Activated CD4-positive, alpha-beta T cell treated with anti-CD3 and anti-CD28 coated beads for 48 hours (primary cell): ENCODE measurements around the gene TMEM87A.
A peak's percentile ranks its signal among the peaks of the same experiment; 100 is the strongest.

Experiments
- DNase-seq: peaks from one replicate; pipeline ENCODE4 v3.0.0-alpha.2; 2020

TMEM87A gene

DNA sequence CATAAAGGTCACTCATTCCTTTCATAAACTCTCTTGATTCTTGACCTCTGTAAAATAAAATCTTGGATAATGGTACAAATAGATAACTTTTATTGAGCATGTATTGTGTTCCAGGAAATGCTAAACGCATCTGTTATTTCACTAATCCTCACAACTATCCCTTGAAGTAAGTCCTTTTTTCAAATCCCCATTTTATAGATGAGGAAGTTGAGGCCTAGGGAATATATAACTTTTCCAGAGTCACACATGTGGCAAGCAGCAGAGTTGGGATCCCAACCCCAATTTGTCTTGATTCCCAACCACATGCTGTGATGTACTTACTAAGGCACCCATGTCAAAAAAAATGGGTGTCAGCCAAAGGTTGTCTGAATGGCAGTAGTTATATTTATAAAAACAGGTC is 71.4 kb downstream of the TMEM87A start:
- DNase-seq, result no peak

DNA sequence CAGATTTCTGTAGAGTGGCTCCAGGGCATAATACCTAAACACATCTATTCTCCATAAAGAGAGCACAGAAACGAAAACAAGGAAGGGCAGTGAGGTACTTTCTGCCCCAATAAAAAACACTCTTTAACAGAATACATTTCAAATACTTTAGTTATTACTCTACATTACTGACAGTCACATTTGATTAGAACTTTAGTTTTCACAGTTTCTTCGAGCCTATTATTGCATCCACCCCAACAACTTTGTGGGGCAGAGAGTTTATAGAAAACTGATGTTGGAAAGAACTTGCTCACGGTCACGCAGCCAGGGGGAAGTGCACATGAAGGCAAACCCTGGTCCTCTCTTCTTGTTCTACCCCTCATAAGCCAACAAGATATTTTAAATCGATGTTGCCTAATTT is 74.1 kb downstream of the TMEM87A start:
- DNase-seq, result no peak

DNA sequence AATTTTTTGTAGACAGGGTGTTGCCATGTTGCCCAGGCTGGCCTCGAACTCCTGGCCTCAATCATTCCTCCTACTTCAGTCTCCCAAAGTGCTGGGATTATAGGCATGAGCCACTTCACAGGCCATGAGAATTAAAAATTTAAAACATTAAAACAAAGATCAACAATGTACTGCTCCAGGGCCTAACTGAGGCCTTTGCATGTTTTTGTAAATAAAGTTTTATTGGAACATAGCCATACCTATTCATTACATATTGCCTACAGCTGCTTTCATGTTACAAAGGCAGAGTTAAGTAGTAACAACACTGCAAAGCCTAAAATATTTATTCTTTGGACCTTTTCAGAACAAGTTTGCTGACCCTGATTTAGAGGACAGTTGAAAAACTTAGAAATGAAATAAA is 74.7 kb downstream of the TMEM87A start:
- DNase-seq, result no peak

DNA sequence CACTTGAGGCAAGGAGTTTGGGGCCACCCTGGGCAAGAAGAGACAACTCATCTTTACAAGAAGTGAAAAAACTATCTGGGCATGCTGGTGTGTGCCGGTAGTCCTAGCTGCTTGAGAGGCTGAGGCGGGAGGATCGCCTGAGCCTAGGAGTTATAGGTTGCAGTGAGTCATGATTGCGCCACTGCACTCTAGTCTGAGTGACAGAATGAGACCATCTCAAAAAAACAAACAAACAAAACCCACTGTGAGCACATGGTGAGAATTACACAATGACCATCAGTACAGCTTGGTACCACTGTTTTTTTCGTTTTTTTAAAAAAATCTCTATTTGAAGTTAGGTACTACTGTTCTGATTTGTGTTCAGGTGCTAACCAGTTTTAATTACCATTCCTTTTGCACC is 78.7 kb downstream of the TMEM87A start:
- peak; percentile 49 for DNase-seq

DNA sequence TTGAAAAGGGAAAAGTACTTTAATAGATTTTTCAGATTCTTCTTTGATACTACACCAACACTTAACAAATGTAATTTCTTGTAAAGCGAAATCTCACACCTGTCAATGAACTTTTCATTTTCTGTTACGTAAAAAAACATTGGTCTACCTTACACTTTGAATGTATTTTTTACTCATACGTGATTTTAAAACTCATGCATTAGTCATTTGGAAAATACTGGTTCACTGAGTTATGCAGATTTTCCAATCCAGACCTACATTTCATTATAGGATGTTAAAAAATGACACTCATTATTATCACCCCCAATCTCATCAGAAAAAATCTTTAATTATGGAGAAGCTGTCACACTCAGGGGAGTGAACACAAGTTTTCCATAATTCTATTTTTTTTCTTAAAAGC is 79.8 kb downstream of the TMEM87A start:
- no peak for DNase-seq

DNA sequence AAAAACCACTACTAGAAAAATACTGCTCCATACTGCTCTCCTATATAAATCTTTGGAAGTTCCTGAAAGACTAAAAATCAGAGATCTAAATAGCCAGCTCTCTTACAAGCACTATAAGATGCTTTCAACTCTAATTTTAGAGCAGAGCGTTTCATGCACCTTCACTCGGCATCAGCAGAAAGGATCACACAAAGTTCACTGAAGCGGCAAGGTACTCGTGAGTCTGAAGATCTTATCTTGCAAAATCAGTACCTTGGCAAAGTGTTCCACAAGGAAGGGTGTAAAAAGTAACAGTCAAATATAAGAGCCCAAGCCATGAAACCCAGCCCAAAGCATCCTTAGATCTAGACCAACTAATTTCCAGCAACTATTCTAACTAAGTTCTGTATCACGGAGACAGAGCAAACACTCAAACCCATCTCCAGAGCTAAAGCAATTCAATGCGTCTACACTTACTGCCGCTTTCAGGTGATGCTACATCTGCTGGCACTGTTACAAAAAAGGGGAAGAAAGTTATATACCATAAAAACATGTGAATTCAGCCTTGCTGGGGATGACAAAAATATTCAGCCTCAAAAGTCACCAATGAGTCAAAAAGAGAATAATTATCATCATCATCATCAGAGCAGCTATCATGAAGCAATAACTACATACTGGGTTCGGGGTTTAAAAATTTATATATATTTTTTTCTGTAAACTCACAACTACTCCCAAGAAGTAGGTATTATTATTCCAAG is 81.5 kb downstream of the TMEM87A start:
- no peak for DNase-seq

DNA sequence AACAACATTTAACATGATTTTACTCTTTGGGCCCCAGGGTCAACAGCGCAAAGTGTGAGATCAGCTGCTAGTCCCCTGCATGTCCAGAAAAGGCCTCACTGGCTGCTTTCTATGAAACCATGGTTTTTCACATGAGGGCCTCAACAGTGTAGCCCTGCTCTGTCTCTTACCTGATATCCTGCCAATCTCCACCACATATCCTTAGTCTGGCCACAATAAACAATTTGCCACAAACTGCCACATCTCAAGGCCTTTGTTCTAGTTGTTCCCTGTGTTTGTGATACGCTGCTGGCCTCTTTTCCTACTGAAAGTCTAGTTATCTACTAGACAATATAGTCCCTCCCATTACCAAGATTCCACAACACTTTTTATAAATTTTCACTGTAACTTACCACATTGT is 82.9 kb downstream of the TMEM87A start:
- DNase-seq, result no peak

DNA sequence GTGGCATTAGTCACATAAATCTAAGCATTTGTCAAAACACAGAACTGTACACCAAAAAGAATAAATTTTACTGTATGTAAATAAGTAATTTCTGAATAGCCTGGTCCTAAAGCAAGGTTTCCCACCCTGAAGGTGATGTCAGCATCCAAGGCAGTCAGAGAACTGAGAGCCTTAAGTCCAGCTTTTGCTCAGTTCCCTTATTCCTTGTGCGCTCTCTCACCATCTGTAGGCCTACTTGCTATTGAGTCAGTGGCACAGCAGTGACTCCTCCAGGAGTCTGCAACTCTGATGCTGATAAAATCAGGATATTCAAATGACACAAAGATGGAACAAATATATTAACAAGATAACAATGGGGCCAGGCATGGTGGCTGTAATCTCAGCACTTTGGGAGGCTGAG is 87.4 kb downstream of the TMEM87A start:
- no peak for DNase-seq

DNA sequence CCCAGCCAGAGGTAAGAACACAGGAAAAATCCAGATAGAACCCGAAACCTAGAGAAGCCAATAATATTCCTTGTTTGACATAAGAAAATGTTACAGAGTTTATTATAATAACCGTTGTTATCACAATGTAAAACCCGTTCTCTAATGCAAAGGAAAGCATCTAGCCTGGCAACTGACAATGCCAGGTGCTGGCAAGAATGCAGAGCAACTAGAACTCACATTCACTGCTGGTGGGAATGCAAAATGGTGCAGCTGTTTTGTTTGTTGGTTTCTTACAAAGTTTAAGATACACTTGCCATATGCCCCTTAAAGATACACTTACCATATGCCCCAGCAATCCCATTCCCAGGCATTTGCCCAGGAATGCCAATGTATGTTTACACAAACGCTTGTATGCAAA is 88.5 kb downstream of the TMEM87A start:
- DNase-seq, result no peak

DNA sequence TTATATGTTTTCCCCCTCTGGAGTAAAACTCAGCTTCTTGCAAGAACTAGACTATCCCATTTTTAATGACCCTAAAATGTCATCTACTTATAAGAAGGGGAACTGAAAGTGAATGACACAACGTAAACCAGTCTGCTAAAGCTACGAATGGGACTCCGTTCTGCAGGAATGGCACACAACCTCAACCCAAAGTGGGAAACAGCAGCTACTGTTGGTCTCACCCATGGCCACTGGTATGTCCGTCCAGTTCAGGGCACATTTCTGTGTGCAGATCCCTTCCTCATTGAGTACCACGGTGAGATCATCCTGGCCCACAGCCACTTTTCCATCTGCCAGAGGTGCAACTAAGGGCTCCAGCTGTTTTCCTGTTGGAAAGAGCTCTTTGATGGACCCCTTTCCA is 88.9 kb downstream of the TMEM87A start:
- no peak for DNase-seq

DNA sequence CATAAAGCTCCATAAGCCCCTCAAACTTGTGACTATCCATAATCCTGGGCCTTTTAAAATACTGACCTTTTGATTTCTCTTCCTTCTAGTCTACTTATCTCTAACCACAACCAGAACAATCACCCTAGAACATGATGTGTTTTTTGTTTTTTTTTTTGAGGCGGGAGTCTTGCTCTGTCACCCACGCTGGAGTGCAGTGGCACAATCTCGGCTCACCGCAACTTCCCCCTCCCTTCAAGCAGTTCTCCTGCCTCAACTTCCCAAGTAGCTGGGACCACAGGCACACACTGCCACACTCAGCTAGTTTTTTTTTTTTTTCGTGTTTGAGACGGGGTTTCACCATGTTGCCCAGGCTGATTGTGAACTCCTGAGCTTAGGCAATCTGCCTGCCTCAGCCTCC is 90.3 kb downstream of the TMEM87A start:
- DNase-seq, result no peak

DNA sequence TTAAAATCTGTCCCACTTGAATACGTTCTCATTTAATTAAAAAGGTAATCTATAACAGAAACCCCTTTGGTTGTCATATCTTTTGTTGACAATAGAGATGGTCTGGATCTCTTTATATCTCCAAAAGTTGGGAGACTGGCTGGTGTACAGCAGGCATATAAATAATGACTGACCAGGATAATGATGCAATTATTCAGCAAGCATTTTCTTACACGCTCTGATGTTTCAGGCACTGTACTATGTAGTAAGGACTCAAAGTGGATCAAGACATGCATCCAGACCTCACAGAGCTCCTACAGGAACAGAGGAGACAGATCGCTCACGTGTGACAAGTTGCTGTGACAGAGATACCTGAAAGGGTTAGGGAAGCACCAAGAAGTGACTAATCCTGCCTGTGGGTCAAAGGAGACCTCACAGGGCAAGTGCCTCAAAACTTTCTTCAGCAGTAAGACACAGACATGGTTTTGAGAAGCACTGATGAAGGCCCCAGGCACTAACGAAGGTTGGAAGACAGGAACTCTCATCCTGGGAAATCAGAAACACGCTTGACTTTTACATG is 90.8 kb downstream of the TMEM87A start:
- no peak for DNase-seq

DNA sequence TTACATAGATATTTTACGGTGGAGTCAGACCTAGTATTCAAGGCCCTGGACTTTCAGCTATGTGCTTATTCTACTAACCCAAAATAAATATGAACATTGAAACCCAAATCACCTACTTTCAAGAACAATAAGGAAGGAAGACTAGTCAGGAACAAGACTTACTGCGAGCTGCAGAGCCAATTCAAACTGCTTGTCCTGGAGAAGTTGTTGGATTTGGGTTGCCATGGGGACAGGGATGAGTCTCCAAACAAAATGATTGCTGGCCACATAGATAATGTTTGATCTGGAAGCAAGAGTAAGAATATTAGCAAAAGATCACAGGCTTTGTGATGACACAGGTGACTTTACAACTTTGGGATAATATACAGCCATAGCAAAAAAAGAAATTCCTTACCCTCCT is 95.2 kb downstream of the TMEM87A start:
- DNase-seq, result no peak

DNA sequence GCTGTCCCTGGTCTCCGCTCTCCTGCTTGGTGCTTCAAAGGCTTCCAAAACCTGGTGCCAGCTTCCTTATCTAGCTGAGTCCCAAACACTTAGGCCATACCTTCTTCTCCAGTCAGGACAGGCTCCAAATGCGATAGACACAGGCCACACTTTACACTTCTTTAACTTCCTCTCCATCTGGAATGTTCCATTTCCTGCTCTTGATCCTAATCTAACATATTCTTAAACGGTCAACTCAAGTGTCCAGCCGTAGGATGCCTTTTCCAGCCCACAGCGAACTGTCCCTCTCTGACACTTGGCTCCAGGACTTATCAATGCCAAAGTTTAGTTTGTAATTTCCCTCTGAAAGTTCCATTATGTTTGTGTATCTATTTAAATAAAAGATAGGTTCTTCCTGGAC is 97.6 kb downstream of the TMEM87A start:
- no peak for DNase-seq

DNA sequence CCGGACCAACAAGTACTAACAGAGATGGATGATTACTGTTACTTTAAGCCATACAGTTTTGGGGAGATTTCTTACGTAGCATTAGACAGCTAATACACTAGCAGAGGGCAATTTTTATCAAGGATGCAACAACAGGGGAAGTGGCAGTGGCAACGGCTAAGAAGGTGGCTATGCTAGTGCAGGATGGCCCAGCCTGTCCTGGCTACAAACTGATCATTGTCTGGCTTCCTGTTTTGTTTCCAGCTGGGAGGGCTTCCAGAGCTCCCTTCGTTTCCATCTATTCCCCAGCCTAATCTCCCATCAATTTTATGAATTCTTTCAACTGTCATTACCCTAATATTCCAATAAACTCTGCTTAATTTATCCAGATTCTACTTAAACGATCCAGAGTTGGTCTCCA is 100.8 kb downstream of the TMEM87A start:
- no peak for DNase-seq

DNA sequence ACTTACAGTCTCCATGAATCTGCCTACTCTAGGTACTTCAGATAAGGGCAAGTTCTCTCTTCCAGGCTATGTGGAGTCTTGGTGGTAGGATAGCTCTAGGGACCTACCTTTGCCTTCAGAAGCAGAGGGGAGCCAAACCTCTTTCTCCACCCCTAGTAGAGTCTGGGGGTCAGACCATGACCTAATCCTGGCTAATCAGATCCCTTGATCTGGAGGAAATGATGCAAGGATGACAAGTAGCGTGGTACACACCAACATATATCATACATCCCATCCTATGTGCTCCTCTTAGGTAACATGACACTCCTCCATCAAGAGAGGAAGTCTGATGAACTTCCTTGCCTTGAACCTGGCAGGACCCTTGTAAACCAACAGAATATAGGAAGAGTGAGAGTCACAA is 101.4 kb downstream of the TMEM87A start:
- no peak for DNase-seq

DNA sequence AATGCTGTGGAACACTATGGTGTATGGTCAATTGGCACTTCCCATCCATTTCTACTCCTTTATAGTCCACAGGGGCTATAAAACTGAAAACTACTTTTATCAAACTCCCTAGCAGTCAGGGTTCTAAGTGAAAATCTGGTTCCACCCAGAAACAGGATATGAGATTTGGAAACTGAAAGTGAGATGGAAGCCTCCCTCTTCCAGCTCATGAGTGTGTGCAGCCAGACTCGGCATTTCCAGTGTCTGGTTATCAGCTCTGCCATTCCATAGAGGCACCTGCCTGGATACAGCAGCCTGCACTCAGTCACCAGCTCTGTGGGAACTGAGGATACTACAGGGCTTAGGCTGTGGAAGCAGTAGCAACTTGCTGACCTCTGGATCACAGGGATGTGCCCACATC is 102.1 kb downstream of the TMEM87A start:
- DNase-seq, result no peak

DNA sequence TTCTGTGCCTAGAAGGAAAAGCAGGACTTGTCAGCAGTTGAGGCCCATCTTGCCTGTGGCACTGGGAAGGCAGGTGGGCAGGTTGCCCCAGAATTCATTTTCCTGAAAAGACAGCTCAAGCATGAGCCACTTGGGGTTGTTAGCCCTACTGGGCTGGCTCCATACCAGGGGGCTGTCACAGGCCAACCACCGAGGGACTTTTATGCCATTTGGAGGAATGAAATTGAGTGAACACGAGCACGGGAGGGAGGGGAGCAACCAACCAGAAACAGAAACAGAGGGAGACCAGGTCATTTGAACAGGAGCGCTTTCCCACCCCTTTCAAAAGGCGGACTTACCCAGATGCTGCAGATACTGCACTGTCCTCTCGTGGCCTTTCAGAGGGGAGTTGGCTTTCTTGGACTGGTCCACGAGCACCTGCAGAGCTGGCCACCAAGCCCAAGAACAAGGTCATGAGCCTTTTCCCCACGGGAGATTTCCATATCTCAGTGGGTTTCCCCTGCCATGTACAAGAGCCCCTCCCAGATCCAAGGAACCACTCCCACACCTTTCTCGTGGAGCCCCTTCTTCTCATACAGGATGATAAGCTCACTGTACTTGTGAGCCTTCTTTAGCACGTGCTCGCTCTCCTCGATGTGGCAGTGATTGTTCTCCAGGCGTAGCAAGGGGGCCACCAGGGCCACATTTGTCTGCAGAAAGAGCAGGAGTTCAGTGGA is 106.8 kb downstream of the TMEM87A start:
- no peak for DNase-seq

DNA sequence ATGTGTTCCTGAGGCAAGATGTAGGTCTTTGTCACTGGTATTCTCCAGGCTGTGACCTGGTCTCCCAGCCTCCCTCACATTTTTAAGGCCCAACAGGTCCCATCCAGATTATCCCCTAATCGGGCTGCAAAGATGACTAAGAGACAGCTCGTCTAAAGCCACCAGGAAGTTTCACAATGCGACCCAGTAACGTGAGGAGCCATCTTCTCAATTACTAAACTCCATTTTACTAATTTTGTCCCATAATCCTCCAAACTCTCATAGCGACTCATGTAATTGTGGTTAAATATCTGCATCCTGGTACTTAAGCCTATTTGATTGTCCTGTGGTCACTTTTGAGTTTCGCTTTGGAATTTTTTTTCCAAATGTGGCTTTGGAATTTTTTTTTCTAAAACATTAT is 108.1 kb downstream of the TMEM87A start:
- DNase-seq, result no peak

DNA sequence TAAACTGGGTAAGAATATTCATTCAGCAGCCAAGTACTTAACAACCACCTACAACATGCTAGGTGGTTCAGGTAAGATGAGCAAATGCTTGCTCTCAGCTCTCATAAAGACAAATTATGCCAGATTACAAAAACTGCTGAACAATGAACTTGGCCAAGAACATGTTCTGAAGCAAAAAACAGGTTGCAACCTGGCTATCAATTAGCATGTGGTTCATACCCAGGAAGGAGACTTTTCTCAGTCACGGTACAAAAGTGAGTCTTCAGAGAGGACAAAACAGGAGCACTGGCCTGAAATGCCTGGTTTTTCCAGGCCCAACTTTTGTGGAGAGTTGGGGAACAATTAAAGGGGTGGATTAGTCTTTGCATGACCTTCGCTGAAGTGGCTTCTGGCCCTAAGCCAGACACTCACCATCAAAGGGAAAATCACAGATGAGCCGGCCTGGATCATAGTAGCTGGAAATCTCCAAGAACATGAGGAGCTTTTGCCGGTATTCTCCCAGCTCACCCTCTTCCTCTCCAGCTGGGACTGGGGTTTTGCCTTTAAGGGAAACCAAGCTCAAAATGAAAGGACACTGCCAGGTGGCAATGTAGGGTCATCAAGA is 109.2 kb downstream of the TMEM87A start:
- no peak for DNase-seq

DNA sequence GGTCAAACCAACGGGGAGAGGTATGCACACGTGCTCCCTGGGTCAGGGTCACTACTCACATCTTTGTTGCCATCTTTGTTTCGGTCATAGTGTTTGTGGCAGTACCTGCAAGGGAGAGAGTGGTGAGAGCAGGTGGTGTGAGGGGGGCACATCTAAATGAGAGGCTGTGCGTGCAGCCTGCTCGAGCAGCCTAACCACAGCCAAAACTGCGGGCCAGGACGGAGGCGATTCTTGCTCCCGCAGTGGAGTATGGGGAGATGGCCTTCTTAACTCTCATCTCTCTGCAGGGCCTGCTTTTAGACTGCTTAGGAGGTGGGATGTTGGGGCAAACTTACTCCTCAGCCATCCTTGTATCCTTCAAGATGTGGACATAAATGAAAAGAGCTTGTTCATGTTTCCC is 109.9 kb downstream of the TMEM87A start:
- no peak for DNase-seq
